Naive thymus-derived CD4-positive, alpha-beta T cell (primary cell): ENCODE results near the gene CNOT6. TPM values are rescaled to one million over a fixed set of nuclear protein-coding genes. Genes with fewer than 3 reads are reported as not detected.

Experiments
- ATAC-seq: fragments of 150-1000 bp; cut with Tn5 transposase; 2 replicates; pipeline ENCODE4 v1.10.0; 2021; ENCODE audit warnings: mild to moderate bottlenecking, moderate library complexity
- CTCF ChIA-PET: fragments of 350-600 bp; sonication (Branson Sonifier 250); formaldehyde crosslinking; loops from one replicate; lab custom pipeline; 2021; ENCODE audit warnings: antibody characterized with exemption; lab: Charles Lee
- POLR2A ChIA-PET: fragments of 350-600 bp; sonication (Branson Sonifier 250); formaldehyde crosslinking; loops from one replicate; lab custom pipeline; 2021; ENCODE audit warnings: antibody characterized with exemption, inconsistent platforms; lab: Charles Lee
- DNase-seq, 9 donors: peaks; one replicate each; pipeline versions ENCODE4 v3.0.0 to v3.0.0-alpha.2; 2020 to 2022; ENCODE audit warnings: mixed read lengths in 1 of 9
- H3K27ac ChIP-seq: one replicate; pipeline ENCODE4 v1.7.0; 2013; ENCODE audit warnings: mild to moderate bottlenecking, low read depth, low read length, moderate library complexity
- H3K27me3 ChIP-seq, 2 donors: one replicate each; pipeline ENCODE4 v1.7.0; 2013; ENCODE audit warnings: low read length in 2 of 2, mild to moderate bottlenecking in 2 of 2, moderate library complexity in 2 of 2; ENCODE audit not compliant: control insufficient read depth in 2 of 2, insufficient read depth in 2 of 2
- H3K36me3 ChIP-seq, 3 experiments: 1 replicate in 2 of 3; 2 replicates in 1 of 3; pipeline ENCODE4 v1.7.0; 2013; ENCODE audit warnings: low read length in 3 of 3, mild to moderate bottlenecking in 3 of 3, moderate library complexity in 1 of 3; ENCODE audit not compliant: insufficient read depth in 3 of 3, control insufficient read depth in 2 of 3
- H3K4me1 ChIP-seq, 2 donors: one replicate each; pipeline ENCODE4 v1.7.0; 2013; ENCODE audit warnings: low read length in 2 of 2, mild to moderate bottlenecking in 2 of 2, moderate library complexity in 1 of 2; ENCODE audit not compliant: control insufficient read depth in 2 of 2, insufficient read depth in 2 of 2
- H3K4me3 ChIP-seq: 2 replicates; pipeline ENCODE4 v1.7.0; 2013; ENCODE audit warnings: mild to moderate bottlenecking, low read length
- H3K9me3 ChIP-seq, 3 experiments: 1 replicate in 2 of 3; 2 replicates in 1 of 3; pipeline ENCODE4 v1.7.0; 2013; ENCODE audit warnings: low read length in 3 of 3; ENCODE audit not compliant: control insufficient read depth in 2 of 3
- H3K27ac Mint-ChIP-seq, 9 donors: one replicate each; pipeline ENCODE4 v1.8.0; 2020 to 2022; ENCODE audit warnings: mixed read lengths in 9 of 9, mild to moderate bottlenecking in 8 of 9, moderate library complexity in 5 of 9, inconsistent platforms in 2 of 9
- H3K27me3 Mint-ChIP-seq, 5 donors: one replicate each; pipeline ENCODE4 v1.8.0; 2021 to 2022; ENCODE audit warnings: mixed read lengths in 5 of 5, mild to moderate bottlenecking in 1 of 5
- H3K36me3 Mint-ChIP-seq, 5 donors: one replicate each; pipeline ENCODE4 v1.8.0; 2020 to 2022; ENCODE audit warnings: mixed read lengths in 5 of 5, mild to moderate bottlenecking in 3 of 5, inconsistent platforms in 1 of 5
- H3K4me1 Mint-ChIP-seq, 7 donors: one replicate each; pipeline ENCODE4 v1.8.0; 2020 to 2022; ENCODE audit warnings: mixed read lengths in 7 of 7, mild to moderate bottlenecking in 3 of 7, inconsistent platforms in 1 of 7
- H3K4me3 Mint-ChIP-seq, 10 donors: one replicate each; pipeline ENCODE4 v1.8.0; 2020 to 2022; ENCODE audit warnings: mild to moderate bottlenecking in 10 of 10, mixed read lengths in 10 of 10, moderate library complexity in 6 of 10, inconsistent platforms in 2 of 10
- H3K9me3 Mint-ChIP-seq, 11 donors: one replicate each; pipeline ENCODE4 v1.8.0; 2020 to 2022; ENCODE audit warnings: mixed read lengths in 11 of 11, mild to moderate bottlenecking in 4 of 11, inconsistent platforms in 1 of 11, moderate library complexity in 1 of 11
- intact Hi-C, 2 donors: fragments of 100-400 bp; cut with micrococcal nuclease; formaldehyde crosslinking; loops; one replicate each; pipeline ENCODE4 v1.15.1; 2023
- polyA plus RNA-seq, 2 donors: library from polyadenylated mRNA; unstranded; fragments of 300-500 nt; fragmentation: Illumina TruSeq; gene quantifications; one replicate each; pipeline ENCODE4 v1.2.3, GENCODE V29; 2021
- total RNA-seq, 6 experiments: library from RNA in 5 of 6; stranded (reverse) in 5 of 6; gene quantifications; 1 replicate in 5 of 6; 2 replicates in 1 of 6; pipeline ENCODE4 v1.2.3 and lab custom pipeline; 2021 to 2026

CNOT6 gene
- total and polyA plus RNA-seq, 7 experiments from 2014 or later: 8.3 to 41.9 (median 25.4) TPM

DNA sequence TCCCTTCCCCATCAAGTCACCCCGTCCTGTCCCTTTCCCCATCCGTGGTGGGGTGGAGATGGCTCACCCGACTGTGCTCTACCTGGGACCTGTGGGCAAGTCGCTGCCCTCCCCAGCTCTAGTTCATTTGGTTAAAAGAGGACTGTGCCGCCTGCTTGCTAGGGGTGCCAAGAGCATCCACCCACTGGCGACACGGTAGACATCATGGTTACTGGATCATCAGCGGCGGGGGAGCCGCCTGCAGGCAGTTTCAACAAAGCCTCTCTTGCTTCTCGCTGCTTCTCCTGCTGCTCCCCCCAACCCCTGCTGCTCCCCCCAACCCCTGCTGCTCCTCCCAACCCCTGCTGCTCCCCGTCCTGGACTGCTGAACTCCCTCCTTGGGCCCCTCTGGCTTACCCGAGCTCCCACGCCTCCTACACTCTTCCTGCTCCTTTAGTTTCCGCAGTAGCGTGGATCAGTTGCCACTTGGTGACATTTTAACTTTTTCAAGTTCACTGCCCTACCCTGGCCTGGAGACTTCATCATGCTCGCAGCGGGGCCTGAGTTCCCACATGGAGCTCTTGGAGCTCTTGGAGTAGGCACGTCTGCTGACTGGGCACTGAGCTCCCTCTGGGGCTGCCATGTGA is 119.1 kb downstream of the CNOT6 start:
- Histone ChIP-seq H3K36me3 (no peaks in the 10 kb centered on the region), H3K4me3 (no peak overlapping the region), H3K9me3 (no peaks in the 10 kb centered on the region), H3K4me1 (no peaks in the 10 kb centered on the region), H3K27ac (no peak overlapping the region), H3K27me3 (no peaks in the 10 kb centered on the region)
- ATAC-seq (no peak), DNase-seq (no peak)
- ChIA-PET CTCF (interaction anchor here (1.1 kb wide), 1 partner anchor 72 kb away, joined by 4 read pairs; no protein-coding TSS in a partner anchor), POLR2A (no interaction called here)
- Mint-ChIP-seq H3K4me3 (no peak overlapping the region), H3K9me3 (peaks cover 0 to 2% (median 0%) of the 10 kb centered on the region in 11 donors), H3K27me3 (no peaks in the 10 kb centered on the region), H3K36me3 (no peaks in the 10 kb centered on the region), H3K4me1 (peaks cover 0 to under 1% (median 0%) of the 10 kb centered on the region in 7 donors), H3K27ac (peak overlapping the region in 1 of 9 donors; percentile 36)
- intact Hi-C loops: no loop called here

DNA sequence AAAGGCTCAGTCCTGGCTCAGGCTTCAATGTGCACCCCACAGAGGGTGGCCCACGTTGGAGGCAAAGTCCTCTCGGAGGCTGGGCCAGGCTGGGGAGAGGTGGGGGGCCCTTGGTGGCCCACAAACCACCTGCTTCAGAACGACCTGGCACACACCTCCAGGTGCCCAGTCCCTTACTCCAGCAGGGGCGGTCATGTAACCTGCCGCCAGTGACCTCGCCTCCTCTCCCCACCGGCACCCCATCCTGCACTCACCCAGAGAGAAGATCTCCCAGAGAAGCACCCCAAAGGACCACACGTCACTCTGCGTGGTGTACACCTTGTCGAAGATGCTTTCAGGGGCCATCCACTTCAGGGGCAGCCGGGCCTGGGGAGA is 119.6 kb downstream of the CNOT6 start:
- no peak overlapping the region for H3K27ac ChIP-seq
- CTCF ChIA-PET: interaction anchor here (1.1 kb wide), 1 partner anchor 71 kb away, joined by 4 read pairs; no protein-coding TSS in a partner anchor
- ATAC-seq (no peak), DNase-seq (no peak)
- no peaks in the 10 kb centered on the region for H3K36me3 Mint-ChIP-seq
- H3K27me3 Mint-ChIP-seq: no peaks in the 10 kb centered on the region
- H3K27ac Mint-ChIP-seq: no peak overlapping the region
- POLR2A ChIA-PET: no interaction called here
- H3K27me3 ChIP-seq: no peaks in the 10 kb centered on the region
- intact Hi-C loops: no loop called here
- H3K4me1 ChIP-seq: no peaks in the 10 kb centered on the region
- peaks cover 0 to 2% (median 0%) of the 10 kb centered on the region in 7 donors for H3K4me1 Mint-ChIP-seq
- H3K36me3 ChIP-seq: no peaks in the 10 kb centered on the region
- no peak overlapping the region for H3K4me3 ChIP-seq
- peaks cover 0 to 2% (median 0%) of the 10 kb centered on the region in 11 donors for H3K9me3 Mint-ChIP-seq
- H3K4me3 Mint-ChIP-seq: no peak overlapping the region
- no peaks in the 10 kb centered on the region for H3K9me3 ChIP-seq

DNA sequence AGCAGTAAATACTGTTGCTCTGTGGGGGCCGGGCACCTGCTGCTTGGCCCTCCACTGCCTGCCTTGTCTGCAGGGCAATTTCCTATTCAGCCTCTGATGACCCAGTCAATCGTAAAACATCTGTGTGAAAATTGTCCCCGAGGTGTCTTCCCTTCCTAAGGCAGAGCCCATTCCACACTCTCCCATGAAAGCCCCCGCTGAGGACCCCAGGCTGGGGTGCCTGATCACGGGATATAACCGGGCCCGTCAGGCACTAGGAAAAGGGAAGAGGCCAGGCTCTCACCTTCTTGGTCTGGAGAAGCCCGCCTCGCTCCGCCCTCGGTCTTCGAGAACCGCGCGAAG is 124.3 kb downstream of the CNOT6 start:
- Mint-ChIP-seq H3K4me1 (peaks cover 0 to 7% (median under 1%) of the 10 kb centered on the region in 7 donors), H3K36me3 (no peaks in the 10 kb centered on the region), H3K9me3 (no peaks in the 10 kb centered on the region), H3K4me3 (peak overlapping the region in 5 of 10 donors; percentile 29 to 71 (median 46)), H3K27ac (peak overlapping the region in 1 of 9 donors; percentile 25), H3K27me3 (no peaks in the 10 kb centered on the region)
- Histone ChIP-seq H3K4me1 (no peaks in the 10 kb centered on the region), H3K27me3 (no peaks in the 10 kb centered on the region), H3K36me3 (no peaks in the 10 kb centered on the region), H3K9me3 (no peaks in the 10 kb centered on the region), H3K27ac (no peak overlapping the region), H3K4me3 (no peak overlapping the region)
- ChIA-PET CTCF (interaction anchor here (0.5 to 1.7 kb wide), 5 partner anchors 10 to 1541 kb away, joined by 3 to 8 read pairs (median 5); no protein-coding TSS in a partner anchor), POLR2A (no interaction called here)
- intact Hi-C loops: loop anchor here (2.0 kb wide), 2 partner anchors 52 to 100 kb away; no protein-coding TSS in a partner anchor
- no peak for DNase-seq
- no peak for ATAC-seq

DNA sequence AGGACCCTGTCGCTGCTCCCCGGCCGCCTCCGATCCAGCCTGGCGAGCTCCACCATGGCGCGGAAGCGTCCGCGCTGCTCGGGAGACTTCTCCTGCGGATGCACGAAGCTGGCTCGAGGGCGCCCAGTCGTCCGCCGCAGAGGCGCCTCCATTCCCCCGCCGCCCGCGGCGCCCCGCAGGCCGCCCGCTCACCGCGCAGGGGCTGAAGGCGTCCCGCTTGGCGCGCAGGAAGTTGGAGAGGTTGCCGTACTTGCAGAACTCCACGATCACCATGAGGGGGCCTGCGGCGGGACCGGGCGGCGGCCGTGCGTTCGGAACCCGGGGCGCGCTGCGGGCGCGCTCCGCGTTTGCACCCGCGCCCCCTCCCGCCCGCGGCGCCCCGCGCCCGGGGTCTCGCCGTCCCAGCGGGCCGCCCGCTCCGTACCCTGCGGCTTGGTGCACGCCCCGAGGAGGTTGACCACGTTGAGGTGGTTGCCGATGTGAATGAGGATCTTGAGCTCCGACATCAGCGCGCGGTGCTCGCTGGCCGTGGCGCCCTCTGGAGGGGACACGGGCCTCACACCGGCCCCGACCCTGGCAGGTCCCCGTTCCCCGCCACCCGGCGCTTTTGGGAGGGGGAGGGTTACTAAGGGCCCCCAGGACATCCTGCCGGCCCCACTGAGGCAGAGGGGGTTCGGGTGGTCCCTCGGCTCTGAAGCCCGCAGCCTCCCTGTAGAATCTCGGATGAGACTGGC is 124.8 kb downstream of the CNOT6 start:
- H3K36me3 ChIP-seq: no peaks in the 10 kb centered on the region
- no peaks in the 10 kb centered on the region for H3K9me3 Mint-ChIP-seq
- CTCF ChIA-PET: interaction anchor here (0.5 to 1.7 kb wide), 5 partner anchors 9 to 1542 kb away, joined by 3 to 8 read pairs (median 5); no protein-coding TSS in a partner anchor
- no peaks in the 10 kb centered on the region for H3K4me1 ChIP-seq
- H3K27ac Mint-ChIP-seq: no peak overlapping the region
- no peak overlapping the region for H3K4me3 ChIP-seq
- POLR2A ChIA-PET: no interaction called here
- no peaks in the 10 kb centered on the region for H3K36me3 Mint-ChIP-seq
- H3K27ac ChIP-seq: no peak overlapping the region
- peak in 7 of 9 donors; percentile 20 to 54 (median 42) for DNase-seq
- peaks cover 0 to 11% (median 6%) of the 10 kb centered on the region in 7 donors for H3K4me1 Mint-ChIP-seq
- H3K9me3 ChIP-seq: no peaks in the 10 kb centered on the region
- intact Hi-C loops: loop anchor here (1.0 to 2.0 kb wide), 3 partner anchors 52 to 100 kb away; no protein-coding TSS in a partner anchor
- no peaks in the 10 kb centered on the region for H3K27me3 Mint-ChIP-seq
- ATAC-seq: peak; percentile 55
- no peaks in the 10 kb centered on the region for H3K27me3 ChIP-seq
- H3K4me3 Mint-ChIP-seq: peak overlapping the region in 6 of 10 donors; percentile 29 to 71 (median 50)

DNA sequence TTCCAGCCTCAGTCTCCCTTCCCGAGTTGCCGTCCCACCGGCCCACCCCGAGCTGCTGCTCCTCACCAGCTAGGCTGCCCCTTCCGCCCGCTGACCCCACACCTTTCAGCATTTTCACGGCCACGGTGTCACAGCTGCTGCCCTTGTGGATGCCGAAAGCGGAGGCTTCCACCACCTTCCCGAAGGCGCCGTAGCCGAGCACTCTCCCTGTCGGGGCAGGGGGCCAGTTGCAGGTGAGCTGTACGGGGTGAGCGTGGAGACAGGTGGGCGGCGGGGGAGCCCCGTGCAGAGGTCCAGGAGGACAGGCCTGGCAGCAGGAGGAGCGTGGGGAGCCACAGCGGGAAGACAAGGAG is 125.4 kb downstream of the CNOT6 start:
- Histone ChIP-seq H3K4me1 (no peaks in the 10 kb centered on the region), H3K9me3 (no peaks in the 10 kb centered on the region), H3K36me3 (no peaks in the 10 kb centered on the region), H3K4me3 (no peak overlapping the region), H3K27ac (no peak overlapping the region), H3K27me3 (no peaks in the 10 kb centered on the region)
- Mint-ChIP-seq H3K4me3 (peak overlapping the region in 3 of 10 donors; percentile 53 to 71 (median 56)), H3K27me3 (no peaks in the 10 kb centered on the region), H3K4me1 (peaks cover 0 to 14% (median 8%) of the 10 kb centered on the region in 7 donors), H3K9me3 (no peaks in the 10 kb centered on the region), H3K27ac (no peak overlapping the region), H3K36me3 (no peaks in the 10 kb centered on the region)
- CTCF ChIA-PET: interaction anchor here (1.5 to 1.7 kb wide), 3 partner anchors 9 to 100 kb away, joined by 3 to 8 read pairs (median 5); no protein-coding TSS in a partner anchor
- POLR2A ChIA-PET: no interaction called here
- intact Hi-C loops: loop anchor here (1.0 to 2.0 kb wide), 3 partner anchors 51 to 99 kb away; no protein-coding TSS in a partner anchor
- no peak for ATAC-seq
- DNase-seq: no peak

DNA sequence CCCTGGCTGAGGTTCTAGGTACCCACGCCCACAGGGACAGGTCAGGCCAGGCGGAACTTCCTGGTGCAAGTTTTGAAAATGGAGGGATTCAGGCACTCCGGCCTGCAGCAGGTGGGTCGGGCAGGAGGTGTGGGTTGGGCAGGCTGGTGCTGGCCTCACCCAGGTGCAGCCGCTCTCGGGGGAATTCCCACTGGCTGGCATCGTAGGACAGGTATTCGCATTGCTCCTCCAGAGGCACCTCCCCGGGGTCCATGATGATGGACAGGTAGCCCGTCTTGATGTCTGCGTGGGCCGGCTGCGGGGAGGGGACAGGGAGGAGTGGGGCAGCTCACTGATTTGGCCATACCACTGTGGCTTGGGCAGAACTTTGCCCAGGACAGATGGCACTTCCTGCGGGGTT is 125.8 kb downstream of the CNOT6 start:
- H3K27me3 Mint-ChIP-seq: no peaks in the 10 kb centered on the region
- peak overlapping the region in 1 of 10 donors; percentile 71 for H3K4me3 Mint-ChIP-seq

More for the DNA sequence above, 125.8 kb downstream of the CNOT6 start:
- Histone ChIP-seq H3K27ac (no peak overlapping the region), H3K36me3 (no peaks in the 10 kb centered on the region), H3K4me1 (no peaks in the 10 kb centered on the region), H3K27me3 (no peaks in the 10 kb centered on the region), H3K4me3 (no peak overlapping the region), H3K9me3 (no peaks in the 10 kb centered on the region)
- no peak overlapping the region for H3K27ac Mint-ChIP-seq
- DNase-seq (no peak), ATAC-seq (no peak)
- no peaks in the 10 kb centered on the region for H3K36me3 Mint-ChIP-seq
- intact Hi-C loops: no loop called here
- CTCF ChIA-PET: interaction anchor here (1.5 to 1.7 kb wide), 3 partner anchors 8 to 99 kb away, joined by 3 to 8 read pairs (median 5); no protein-coding TSS in a partner anchor
- H3K9me3 Mint-ChIP-seq: no peaks in the 10 kb centered on the region
- H3K4me1 Mint-ChIP-seq: peaks cover 0 to 16% (median 11%) of the 10 kb centered on the region in 7 donors
- POLR2A ChIA-PET: no interaction called here
